Panc1 (cell line): ENCODE results near the gene MCM3AP.

Experiments
- TF ChIP-seq, protein P1 (sequence below): fragments of 450-650 bp; IDR thresholded peaks from 2 replicates; pipeline ENCODE4 v1.5.1; 2017; ENCODE audit warnings: mild to moderate bottlenecking
- TF ChIP-seq, protein P2 (sequence below), 2 experiments: IDR thresholded peaks; 2 replicates each; pipeline ENCODE4 v1.6.1; 2011 to 2012; ENCODE audit warnings: low read depth in 2 of 2, control low read depth in 1 of 2, low read length in 1 of 2, mild to moderate bottlenecking in 1 of 2, moderate library complexity in 1 of 2; ENCODE audit not compliant: insufficient read depth in 1 of 2

DNA sequence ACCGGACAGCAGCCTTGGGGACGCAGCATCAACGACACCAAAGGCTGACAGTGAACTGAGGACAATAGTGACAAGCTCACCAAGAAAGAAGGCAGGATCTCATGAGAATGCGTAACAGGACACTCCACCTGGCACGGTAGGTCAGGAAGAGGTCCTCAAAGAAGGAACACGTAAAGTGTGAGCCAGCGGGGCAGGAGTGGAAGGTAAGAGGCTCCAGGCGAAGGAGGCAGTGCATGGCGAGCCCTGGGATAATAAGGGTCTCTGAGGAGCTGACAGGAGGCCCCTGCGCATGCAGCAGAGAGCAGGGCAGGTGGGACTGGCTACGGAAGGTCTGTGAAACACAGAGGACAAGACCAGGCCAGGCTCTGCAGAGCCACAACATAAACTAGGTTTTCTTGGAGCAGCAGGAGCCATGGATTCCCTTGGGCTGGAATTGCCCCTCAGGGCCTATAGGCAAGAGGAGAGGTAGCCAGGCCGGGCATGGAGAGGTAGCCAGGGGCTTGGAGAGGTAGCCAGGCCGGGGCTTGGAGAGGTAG, 65.1 kb downstream of the MCM3AP start:
- TF ChIP-seq, protein P1, sequence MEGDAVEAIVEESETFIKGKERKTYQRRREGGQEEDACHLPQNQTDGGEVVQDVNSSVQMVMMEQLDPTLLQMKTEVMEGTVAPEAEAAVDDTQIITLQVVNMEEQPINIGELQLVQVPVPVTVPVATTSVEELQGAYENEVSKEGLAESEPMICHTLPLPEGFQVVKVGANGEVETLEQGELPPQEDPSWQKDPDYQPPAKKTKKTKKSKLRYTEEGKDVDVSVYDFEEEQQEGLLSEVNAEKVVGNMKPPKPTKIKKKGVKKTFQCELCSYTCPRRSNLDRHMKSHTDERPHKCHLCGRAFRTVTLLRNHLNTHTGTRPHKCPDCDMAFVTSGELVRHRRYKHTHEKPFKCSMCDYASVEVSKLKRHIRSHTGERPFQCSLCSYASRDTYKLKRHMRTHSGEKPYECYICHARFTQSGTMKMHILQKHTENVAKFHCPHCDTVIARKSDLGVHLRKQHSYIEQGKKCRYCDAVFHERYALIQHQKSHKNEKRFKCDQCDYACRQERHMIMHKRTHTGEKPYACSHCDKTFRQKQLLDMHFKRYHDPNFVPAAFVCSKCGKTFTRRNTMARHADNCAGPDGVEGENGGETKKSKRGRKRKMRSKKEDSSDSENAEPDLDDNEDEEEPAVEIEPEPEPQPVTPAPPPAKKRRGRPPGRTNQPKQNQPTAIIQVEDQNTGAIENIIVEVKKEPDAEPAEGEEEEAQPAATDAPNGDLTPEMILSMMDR = no peak
- TF ChIP-seq, protein P2, sequence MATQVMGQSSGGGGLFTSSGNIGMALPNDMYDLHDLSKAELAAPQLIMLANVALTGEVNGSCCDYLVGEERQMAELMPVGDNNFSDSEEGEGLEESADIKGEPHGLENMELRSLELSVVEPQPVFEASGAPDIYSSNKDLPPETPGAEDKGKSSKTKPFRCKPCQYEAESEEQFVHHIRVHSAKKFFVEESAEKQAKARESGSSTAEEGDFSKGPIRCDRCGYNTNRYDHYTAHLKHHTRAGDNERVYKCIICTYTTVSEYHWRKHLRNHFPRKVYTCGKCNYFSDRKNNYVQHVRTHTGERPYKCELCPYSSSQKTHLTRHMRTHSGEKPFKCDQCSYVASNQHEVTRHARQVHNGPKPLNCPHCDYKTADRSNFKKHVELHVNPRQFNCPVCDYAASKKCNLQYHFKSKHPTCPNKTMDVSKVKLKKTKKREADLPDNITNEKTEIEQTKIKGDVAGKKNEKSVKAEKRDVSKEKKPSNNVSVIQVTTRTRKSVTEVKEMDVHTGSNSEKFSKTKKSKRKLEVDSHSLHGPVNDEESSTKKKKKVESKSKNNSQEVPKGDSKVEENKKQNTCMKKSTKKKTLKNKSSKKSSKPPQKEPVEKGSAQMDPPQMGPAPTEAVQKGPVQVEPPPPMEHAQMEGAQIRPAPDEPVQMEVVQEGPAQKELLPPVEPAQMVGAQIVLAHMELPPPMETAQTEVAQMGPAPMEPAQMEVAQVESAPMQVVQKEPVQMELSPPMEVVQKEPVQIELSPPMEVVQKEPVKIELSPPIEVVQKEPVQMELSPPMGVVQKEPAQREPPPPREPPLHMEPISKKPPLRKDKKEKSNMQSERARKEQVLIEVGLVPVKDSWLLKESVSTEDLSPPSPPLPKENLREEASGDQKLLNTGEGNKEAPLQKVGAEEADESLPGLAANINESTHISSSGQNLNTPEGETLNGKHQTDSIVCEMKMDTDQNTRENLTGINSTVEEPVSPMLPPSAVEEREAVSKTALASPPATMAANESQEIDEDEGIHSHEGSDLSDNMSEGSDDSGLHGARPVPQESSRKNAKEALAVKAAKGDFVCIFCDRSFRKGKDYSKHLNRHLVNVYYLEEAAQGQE (IDR thresholded peaks at IDR 0.05; ENCODE audit: insufficient read depth in 1 of 2, low read depth in 2 of 2, low read length in 1 of 2) = no peak
